HG02938 (cell line): ENCODE results near the gene A2M.

Experiments
- ATAC-seq: cut with Tn5 transposase; IDR thresholded peaks from one replicate; pipeline ENCODE4 v1.9.1; 2021; ENCODE audit warnings: mild to moderate bottlenecking, moderate library complexity; ENCODE audit not compliant: unreplicated experiment

Gene A2M

DNA sequence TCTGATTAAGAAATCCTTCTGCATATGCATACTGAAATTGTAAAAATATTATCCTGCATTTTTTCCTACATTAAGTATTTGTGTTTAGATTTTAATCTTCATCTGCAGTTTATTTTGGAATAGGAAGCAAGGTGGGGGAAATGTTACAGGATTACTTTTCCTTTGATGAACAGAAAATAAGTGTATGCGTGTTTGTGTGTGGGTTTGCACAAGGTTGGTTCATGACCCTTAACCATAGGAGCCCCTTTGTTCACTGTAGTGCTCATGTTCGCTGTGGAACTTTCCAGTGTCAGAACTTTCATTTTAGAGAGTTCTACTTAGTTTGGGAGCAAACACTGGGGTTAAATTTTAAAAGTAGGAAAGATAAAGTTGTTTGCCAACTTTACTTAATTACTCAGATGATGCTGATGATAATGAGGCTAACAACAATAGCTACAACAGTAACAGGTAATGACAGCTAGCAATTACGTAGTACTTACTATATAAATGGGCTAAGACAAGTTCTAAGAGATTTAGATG lies 6.4 kb upstream of the A2M start:
- no peak for ATAC-seq

DNA sequence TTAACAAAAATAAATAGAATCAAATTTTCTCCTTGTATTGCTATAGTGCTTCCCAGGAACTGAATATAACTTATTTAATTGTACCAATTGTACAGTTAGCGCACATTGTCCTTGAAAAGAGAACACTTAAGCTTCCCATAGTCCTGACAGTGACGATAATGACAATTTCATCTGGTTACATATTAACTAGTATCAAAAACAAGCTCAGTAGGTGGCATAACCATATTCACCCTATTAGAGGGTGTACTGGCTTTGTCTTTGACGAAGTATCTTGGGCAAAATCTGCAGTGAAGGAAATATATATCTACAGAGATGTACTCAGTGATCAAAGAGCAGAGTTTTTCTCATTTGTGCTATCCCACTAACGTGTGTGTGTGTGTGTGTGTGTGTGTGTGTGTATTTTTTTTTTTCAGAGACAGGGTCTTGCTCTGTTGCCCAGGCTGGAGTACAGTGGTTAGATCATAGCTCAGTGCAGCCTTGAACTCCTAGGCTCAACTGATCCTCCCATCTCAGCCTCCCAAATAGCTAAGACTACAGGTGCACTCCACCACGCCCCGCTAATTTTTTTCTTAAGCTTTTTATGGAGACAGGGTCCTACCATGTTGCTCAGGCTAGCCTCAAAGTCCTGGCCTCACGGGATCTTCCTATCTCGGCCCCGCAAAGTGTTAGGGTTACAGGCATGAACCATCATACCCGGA lies 4.9 kb upstream of the A2M start:
- ATAC-seq, result no peak

GRCh38 chr12:9118158-9118557 lies 2.4 kb upstream of the A2M start:
- ATAC-seq, result no peak

DNA sequence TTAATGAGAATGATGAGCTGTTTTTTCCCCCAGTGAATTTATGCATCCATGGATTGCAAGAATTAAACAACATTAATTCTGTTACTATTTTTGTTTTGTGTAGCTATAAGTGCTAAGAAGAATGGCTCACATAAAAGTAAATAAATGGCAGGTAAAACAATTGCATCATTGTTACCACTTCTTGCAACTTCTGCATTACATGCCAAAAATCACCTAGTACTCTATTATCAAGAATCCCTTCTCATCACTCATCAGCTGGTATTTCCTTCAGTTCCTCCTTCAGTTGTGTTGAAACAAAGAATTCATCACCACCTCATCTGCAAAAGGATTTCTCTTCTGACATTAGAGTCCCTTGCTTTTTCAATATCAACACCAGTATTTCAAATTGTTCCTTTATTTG lies 773 bp downstream of the A2M start:
- no peak for ATAC-seq

DNA sequence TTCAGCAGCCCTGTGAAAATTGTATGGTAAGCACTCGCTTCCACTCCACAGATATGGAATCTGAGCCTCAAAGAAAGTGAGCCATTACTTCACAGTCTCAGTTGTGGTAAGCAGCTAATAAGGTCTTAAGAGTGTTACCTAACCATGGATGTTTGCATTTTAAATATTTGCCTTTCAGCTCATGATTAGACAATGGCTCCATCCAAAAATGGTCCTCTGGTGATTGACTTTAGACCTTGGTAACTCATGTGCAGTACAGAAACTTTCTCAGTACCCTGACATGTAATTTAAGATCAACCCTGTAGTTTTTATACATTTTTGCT lies 1.8 kb downstream of the A2M start:
- ATAC-seq, result no peak

DNA sequence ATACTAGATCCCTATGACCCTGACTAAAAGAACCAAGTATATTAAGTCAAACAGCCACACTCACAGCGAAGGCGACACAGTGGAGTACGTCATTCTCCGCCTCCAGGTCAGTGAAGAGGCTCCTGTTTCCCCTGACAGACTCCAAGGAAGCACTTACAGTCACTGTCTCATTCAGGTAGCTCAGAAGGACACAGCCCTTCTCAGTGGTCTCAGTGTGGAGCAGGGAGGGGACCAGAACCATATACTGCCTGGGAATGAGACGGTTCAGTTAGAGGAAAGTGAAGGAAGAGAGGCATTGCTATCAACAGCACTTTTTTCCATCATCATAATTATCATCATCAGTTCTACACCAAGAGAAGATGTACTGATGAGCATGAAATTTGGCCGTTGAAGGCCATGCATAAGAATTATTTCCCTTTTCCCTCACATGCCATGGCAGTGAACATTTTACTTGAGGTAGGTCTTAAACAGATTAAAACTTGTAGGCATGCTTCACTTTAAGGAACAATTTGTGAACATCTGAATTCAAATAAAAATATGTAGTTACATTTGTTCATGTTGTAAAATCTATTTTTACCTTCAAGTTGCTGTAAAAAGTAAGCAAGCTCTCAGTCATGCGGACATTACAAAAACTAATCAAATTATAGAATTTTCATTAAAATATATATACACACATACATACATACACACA lies 2.3 kb downstream of the A2M start:
- no peak for ATAC-seq

GRCh38 chr12:9112076-9112853 lies 3.5 kb downstream of the A2M start:
- no peak for ATAC-seq

DNA sequence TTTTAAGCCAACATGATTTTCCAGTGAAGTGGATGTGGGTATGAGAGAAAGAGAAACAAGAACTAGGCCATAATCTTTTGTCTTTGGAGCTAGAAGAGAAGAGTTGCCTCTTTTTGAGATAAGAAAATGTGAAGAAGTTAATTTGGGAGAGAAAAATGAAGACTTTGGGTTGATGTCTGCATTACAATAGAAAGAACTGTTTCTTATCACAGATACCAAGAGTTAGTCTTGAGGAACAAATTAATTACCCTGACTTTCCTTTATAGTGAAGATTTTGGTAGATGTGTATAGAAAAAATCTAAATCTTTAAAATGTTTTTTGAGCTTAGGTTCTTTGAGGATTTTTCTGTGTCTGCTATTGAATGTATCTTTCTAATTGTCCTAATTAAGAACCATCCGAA lies 4.2 kb downstream of the A2M start:
- ATAC-seq, result no peak

DNA sequence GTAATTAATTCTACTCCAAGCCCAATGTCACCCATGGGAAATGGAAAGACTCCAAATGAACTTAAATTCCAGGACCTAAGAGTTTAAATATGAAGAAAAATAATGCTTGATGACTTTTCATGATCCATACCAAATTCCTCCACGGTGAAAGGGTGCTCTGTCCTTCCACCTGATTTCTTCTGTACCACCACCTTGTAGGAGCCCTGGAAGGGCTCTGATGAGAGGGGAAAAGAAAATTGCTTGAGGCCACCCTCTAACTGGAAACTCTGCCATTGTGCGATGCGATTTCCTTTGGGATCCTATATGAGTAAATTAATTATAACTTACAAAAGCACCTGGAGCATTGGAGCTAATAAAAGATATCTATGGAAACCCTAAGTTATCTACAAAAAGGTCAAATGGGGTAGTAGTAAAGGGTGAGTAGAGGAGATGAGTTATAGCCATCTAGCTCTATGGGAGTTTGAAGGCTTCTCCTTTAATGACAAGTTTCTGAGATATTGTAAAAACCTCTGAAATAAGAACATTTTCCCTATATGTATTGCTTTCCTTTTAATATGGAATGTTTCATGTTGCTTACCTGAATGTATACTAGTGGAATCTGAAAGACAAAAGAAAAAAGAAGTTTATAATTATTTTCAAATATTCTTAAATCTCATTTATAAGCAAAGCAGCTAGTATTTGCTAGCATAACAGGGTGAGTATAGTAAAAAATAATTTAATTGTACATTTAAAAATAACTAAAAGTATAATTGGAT lies 5.8 kb downstream of the A2M start:
- ATAC-seq, result no peak

- ATAC-seq, result no peak
These were observed 6.6 kb downstream of the A2M start for GRCh38 chr12:9109213-9109522.

DNA sequence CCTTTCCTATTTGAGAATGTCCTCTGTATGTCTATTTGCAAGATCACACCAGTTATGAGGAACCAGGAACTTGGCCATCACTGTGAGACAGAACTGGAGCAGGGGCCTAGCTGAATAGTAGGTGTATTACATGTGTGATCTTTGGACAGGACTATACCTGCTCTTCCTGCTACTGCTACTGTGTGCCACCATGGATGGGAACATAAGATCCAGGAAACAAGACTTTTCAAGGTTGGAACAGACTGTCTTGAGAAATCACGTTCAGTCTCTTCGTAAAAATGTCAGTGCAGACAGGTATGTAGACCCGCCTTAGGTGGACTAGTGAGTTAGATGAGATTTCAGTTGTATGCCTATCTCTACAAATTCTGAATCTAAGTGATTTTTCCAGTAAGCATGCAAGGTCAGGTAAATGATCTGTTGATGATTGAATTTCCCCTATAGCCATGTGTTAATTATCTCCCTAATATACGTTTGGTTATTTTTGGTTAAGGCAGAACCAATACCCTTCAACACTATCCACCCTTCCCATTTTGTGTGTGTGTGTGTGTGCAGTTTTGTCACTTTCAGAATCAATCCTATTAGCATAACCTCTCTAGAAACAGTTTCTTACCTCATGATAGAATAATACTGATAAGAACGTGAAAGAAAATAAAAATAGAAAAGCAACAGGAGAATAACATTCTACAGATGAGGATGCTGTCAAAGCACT lies 7.1 kb downstream of the A2M start:
- no peak for ATAC-seq

GRCh38 chr12:9107542-9107873 lies 8.2 kb downstream of the A2M start:
- no peak for ATAC-seq

DNA sequence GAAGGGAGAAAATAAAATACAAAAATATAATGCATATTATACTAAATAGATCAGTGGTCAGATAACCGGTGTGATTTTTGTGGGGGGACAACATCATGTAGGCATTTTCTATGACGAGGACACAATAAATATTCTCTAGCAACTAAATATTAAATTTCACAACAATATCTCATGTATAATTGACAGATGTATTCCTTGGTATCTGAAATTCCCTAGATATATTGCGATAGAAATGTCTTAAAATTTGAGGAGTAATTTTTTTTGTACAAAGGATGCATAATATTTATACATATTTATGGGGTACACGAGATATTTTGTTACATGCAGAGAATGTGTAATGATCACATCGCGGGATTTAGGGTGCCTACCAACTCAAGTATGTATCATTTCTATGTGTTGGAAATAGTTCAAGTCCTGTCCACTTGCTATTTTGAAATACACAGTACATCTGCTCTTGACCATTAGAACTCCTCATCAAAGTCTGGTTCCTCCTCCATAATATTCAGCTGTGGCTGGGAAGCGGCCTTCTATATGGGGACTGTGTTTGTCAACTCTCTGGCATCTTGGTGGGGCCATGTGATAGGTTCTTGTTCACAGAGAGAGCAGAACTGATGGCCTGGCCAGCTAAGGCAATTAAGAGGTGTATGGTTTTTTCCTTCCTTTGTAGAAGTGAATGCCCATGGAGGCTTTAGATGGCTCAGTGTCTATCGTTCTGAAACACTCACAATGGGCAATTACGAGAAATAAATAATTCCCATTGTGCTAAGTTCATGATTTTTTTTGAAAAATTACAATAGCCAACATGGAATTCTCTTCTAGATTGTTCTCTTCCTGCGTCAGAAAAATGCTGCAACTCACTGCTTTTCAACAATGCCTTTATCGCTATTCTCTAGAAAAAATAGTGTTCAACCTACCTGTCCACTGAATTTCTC lies 8.8 kb downstream of the A2M start:
- ATAC-seq, result no peak

DNA sequence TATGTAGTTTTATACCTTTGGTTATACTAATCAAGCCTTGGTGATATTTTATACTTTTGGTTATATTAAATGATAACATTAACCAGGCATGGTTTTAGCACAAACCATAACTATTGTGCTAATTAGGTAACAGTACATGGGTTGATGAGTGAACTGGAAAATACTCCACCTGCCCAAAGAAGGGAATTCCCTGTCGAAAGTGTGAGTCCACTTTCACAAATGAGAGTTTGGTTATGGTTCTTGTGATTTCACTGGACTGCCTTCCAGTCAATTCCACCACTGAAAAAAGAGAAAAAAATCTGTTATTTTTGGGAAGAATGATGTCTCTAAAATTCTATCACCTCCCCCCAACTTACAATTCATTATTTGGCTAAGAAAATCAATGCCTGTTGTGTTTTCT lies 9.7 kb downstream of the A2M start:
- ATAC-seq, result no peak

- no peak for ATAC-seq
These were observed 10.8 kb downstream of the A2M start for GRCh38 chr12:9104767-9105423.

DNA sequence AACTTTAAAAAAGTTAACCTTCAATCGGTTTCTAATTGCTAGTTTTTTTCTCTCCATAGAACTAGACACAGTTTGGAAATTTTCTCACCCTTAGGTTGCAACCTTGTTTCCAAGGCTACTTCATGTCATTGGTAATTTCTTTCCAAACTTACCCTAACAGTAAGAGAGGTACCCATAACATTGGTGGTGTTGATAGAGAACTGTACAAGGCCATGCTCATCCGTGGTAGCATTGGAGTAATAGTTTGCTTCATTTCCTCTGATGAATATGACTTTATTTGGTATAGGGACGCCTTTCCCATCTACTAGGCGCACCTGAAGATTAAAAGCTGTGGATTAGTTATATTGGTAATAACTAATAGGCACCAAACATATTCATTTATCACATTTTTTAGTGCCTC lies 11.6 kb downstream of the A2M start:
- ATAC-seq, result no peak

DNA sequence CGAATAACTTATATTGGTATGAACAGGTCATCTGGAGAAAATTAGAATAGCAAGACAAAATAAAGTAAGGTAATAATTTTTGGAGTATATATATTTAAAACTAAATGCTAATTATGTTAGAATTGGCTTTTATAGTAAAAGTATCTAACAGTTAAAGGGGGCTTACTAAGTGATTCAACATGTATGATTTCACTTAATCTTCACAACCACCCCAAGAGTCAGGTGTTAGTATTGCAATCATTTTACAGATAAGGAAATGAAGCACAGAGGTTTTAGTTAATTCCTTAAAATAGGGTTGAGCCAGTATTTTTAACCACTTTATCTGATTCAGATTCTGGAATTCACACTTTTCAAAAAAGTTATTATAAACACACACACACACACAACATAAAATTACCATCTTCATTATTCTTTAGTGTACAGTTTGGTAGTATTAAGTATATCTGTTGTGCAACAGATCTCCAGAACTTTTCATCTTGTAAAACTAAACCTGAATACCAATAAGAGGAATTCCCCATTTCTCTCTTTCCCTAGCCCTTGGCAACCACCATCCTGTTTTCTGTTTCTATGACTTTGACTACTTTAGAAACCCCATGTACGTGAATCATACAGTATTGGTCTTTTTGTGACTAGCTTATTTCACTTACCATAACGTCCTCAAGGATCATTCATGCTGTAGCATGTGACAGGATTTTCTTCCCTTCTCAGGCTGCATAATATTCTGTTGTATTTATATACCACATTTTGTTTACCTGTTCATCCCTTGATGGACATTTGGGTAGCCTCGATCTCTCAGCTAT lies 12.5 kb downstream of the A2M start:
- no peak for ATAC-seq

- no peak for ATAC-seq
These were observed 14.6 kb downstream of the A2M start for GRCh38 chr12:9101018-9101687.
